GM12878 (cell line): ENCODE results near the gene CELSR1. TPM values are rescaled to one million over a fixed set of nuclear protein-coding genes. Genes with fewer than 3 reads are reported as not detected.

ENCODE experiments used
- ATAC-seq: fragments of 200-7000 bp; cut with Tn5 transposase; 3 replicates; pipeline ENCODE4 v1.9.1; 2020; ENCODE audit warnings: mild to moderate bottlenecking, moderate library complexity
- BruUV-seq: library from RNA; stranded (reverse); fragments of 400-500 nt; replicated peaks from 2 replicates; lab custom pipeline; 2021; lab: Mats Ljungman, UMichigan
- CTCF ChIA-PET: fragments of 300-600 bp; sonication (Branson Sonifier 250); formaldehyde crosslinking; extraction: SDS; loops from one replicate; lab custom pipeline; 2021; ENCODE audit warnings: inconsistent platforms; lab: Yijun Ruan, JAX
- POLR2A ChIA-PET: fragments of 350-600 bp; formaldehyde crosslinking; extraction: SDS; loops from one replicate; lab custom pipeline; 2021; ENCODE audit warnings: inconsistent platforms; lab: Charles Lee
- RAD21 ChIA-PET: fragments of 300-600 bp; sonication (Branson Sonifier 250); formaldehyde crosslinking; loops from one replicate; lab custom pipeline; 2023; ENCODE audit warnings: antibody characterized with exemption; ENCODE audit not compliant: unreplicated experiment; lab: Charles Lee
- SMC1A ChIA-PET: fragments of 300-600 bp; sonication (Branson Sonifier 250); formaldehyde crosslinking; loops from one replicate; lab custom pipeline; 2023; ENCODE audit not compliant: unreplicated experiment, uncharacterized antibody; lab: Charles Lee
- DNase-seq: peaks from one replicate; pipeline ENCODE4 v3.0.0-alpha.2; 2011; ENCODE audit warnings: low read depth, low spot score
- FAIRE-seq: peaks from 3 replicates; lab custom pipeline; 2011; peaks lifted over from hg19 to GRCh38; lab: Jason Lieb, UNC
- H2AFZ ChIP-seq: 2 replicates; pipeline ENCODE4 v1.6.0; 2011; ENCODE audit warnings: low read depth, low read length, control low read depth; ENCODE audit not compliant: control insufficient read depth
- H3K27ac ChIP-seq: 2 replicates; pipeline ENCODE4 v1.5.1; 2011; ENCODE audit warnings: control low read depth; ENCODE audit not compliant: control insufficient read depth, insufficient read depth
- H3K27me3 ChIP-seq, 2 experiments: replicated peaks in 1 of 2; 2 replicates each; pipeline versions ENCODE4 v1.6.0 to v1.6.1; 2011; ENCODE audit warnings: low read length in 1 of 2; ENCODE audit not compliant: control insufficient read depth in 2 of 2, insufficient read depth in 2 of 2
- H3K36me3 ChIP-seq, 2 experiments: 2 replicates each; pipeline ENCODE4 v1.5.1; 2011; ENCODE audit warnings: low read length in 1 of 2; ENCODE audit not compliant: control insufficient read depth in 2 of 2, insufficient read depth in 2 of 2
- H3K4me1 ChIP-seq: 2 replicates; pipeline ENCODE4 v1.6.1; 2011; ENCODE audit warnings: mild to moderate bottlenecking, low read length, moderate library complexity, mixed read lengths; ENCODE audit not compliant: control insufficient read depth, insufficient read depth
- H3K4me2 ChIP-seq: 2 replicates; pipeline ENCODE4 v1.6.0; 2011; ENCODE audit warnings: control low read depth; ENCODE audit not compliant: control insufficient read depth, insufficient read depth
- H3K4me3 ChIP-seq: fragments of 200-600 bp; sonication (generic); 2 replicates; pipeline ENCODE4 v1.5.1; 2016
- H3K79me2 ChIP-seq: 2 replicates; pipeline ENCODE4 v1.6.0; 2011; ENCODE audit warnings: low read length; ENCODE audit not compliant: control insufficient read depth, insufficient read depth
- H3K9ac ChIP-seq: 2 replicates; pipeline ENCODE4 v1.8.0; 2011; ENCODE audit warnings: low read length, control low read depth, mixed read lengths; ENCODE audit not compliant: control insufficient read depth, insufficient read depth
- H3K9me3 ChIP-seq: replicated peaks from 3 replicates; pipeline ENCODE4 v1.5.1; 2011; ENCODE audit warnings: mild to moderate bottlenecking, low read length; ENCODE audit not compliant: control insufficient read depth, insufficient read depth
- H4K20me1 ChIP-seq: 2 replicates; pipeline ENCODE4 v1.6.0; 2011; ENCODE audit not compliant: control insufficient read depth, insufficient read depth
- EGR1 ChIP-seq, 2 experiments: IDR thresholded peaks; 1 replicate in 1 of 2; 2 replicates in 1 of 2; pipeline ENCODE4 v1.6.1; 2011 to 2012; ENCODE audit warnings: low read depth in 2 of 2, low read length in 2 of 2, borderline replicate concordance in 1 of 2, mild to moderate bottlenecking in 1 of 2, moderate library complexity in 1 of 2
- GABPA ChIP-seq: IDR thresholded peaks from 2 replicates; pipeline ENCODE4 v1.6.1; 2014; ENCODE audit warnings: antibody characterized with exemption, low read depth, mild to moderate bottlenecking, inconsistent platforms
- MEF2A ChIP-seq: IDR thresholded peaks from 2 replicates; pipeline ENCODE4 v1.6.1; 2011; ENCODE audit warnings: low read depth, mild to moderate bottlenecking, low read length, moderate library complexity; ENCODE audit not compliant: insufficient read depth
- SMAD1 ChIP-seq: fragments of 450-650 bp; IDR thresholded peaks from 2 replicates; pipeline ENCODE4 v1.6.1; 2018; ENCODE audit warnings: mild to moderate bottlenecking, low read depth; ENCODE audit not compliant: partially characterized antibody
- WGBS: methylation state at CpG from one replicate; pipeline ENCODE4 v1.1.6; 2016; ENCODE audit warnings: low lambda C conversion rate; ENCODE audit not compliant: insufficient replicate concordance, insufficient coverage; ENCODE audit errors: missing lambda C conversion rate; 5-methylcytosine and 5-hydroxymethylcytosine counted together
- in situ Hi-C: fragments of 300-500 bp; cut with MboI; formaldehyde crosslinking; loops from 9 replicates; pipeline ENCODE4 v1.14.3; 2018; ENCODE audit warnings: mixed read lengths
- intact Hi-C: fragments of 100-400 bp; cut with micrococcal nuclease; formaldehyde crosslinking; loops from one replicate; pipeline ENCODE4 v1.14.2; 2022; ENCODE audit not compliant: unreplicated experiment
- polyA plus RNA-seq, 11 experiments: library from polyadenylated mRNA; depleted of rRNA in 4 of 11; unstranded in 6 of 11; stranded (reverse) in 5 of 11; fragments of >200 nt; fragmentation: Nextera tagmentation in 4 of 11; fragmentation: Illumina TruSeq in 1 of 11; extraction: Ambion mirVana in 4 of 11; extraction: Trizol in 1 of 11; gene quantifications; 1 replicate in 1 of 11; 2 replicates in 10 of 11; pipeline versions ENCODE4 v1.2.1 to v1.2.3, GENCODE V29; 2011 to 2016; ENCODE audit warnings: inconsistent platforms in 2 of 11, missing spikeins in 2 of 11, low read depth in 1 of 11
- total RNA-seq, 4 experiments: library from RNA; depleted of rRNA in 3 of 4; stranded (reverse); fragments of >200 nt in 3 of 4; fragmentation: Illumina TruSeq in 1 of 4; extraction: Trizol in 1 of 4; gene quantifications; 2 replicates each; pipeline versions ENCODE4 v1.2.1 to v1.2.3, GENCODE V29; 2013 to 2021
- TF ChIP-seq, protein P1 (sequence below): fragments of 450-650 bp; IDR thresholded peaks from 2 replicates; pipeline ENCODE4 v1.6.1; 2018; ENCODE audit warnings: borderline replicate concordance, mild to moderate bottlenecking; ENCODE audit not compliant: partially characterized antibody
- TF ChIP-seq, protein P2 (sequence below): fragments of 450-650 bp; IDR thresholded peaks from 2 replicates; pipeline ENCODE4 v1.6.1; 2016; ENCODE audit warnings: mild to moderate bottlenecking, moderate library complexity, borderline replicate concordance

Gene CELSR1
- total and polyA plus RNA-seq, 10 of the 15 experiments (the other 5 are each of a cell fraction or from before 2014, with no cell fraction given) = 0.05 to 1.7 (median 0.35) TPM; not detected in 2

DNA sequence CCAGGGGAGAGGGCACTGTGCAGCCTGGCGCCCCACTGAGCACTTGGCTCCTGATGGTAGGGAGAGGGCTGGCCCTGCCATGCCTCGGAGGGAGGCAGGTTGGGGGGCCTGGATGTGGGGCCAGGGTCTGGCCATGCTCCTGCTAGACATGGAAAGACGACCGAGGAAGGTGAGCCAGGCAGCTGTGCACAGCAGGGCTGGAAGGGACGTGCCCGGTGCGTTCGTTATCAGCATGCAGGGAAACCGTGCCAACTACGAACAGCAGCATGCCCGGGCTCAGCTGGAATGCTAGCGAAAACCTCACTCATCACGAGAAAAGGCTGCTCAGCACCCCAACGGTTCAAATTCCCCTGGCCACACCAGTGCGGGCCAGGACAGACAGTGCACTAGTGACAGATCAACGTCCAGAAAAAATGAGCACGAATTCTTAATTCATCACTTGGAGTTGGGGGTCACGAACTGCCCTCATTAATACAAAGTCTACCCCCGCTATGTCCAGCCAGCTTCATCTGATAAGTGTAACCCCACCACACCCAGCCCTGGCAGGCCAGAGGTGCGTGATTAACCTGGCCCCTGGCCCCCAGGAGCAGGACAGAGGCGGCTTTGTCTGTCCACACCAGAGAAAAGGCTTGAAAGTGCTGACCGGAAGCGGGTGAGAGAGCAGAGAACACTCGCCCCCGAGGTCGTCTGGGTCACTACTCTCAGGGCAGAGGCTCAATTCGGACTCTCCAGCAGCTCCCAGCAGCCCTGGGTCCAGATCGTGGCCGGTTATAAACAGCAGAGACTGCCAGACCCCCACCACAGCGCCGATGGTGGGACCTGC, 84.2 kb downstream of the CELSR1 start:
- Histone ChIP-seq H3K4me3 (no peak overlapping the region), H2AFZ (no peak overlapping the region), H3K36me3 (no peaks in the 10 kb centered on the region), H4K20me1 (no peaks in the 10 kb centered on the region), H3K4me1 (no peaks in the 10 kb centered on the region), H3K9me3 (no peaks in the 10 kb centered on the region), H3K79me2 (no peaks in the 10 kb centered on the region), H3K27me3 (no peaks in the 10 kb centered on the region; a peak in 2 of 4 replicates), H3K9ac (no peak overlapping the region), H3K4me2 (no peak overlapping the region), H3K27ac (no peak overlapping the region)
- SMC1A ChIA-PET = no interaction called here
- DNase-seq = no peak
- FAIRE-seq = no peak
- CTCF ChIA-PET = no interaction called here
- intact Hi-C loops = no loop called here
- TF ChIP-seq, protein P1, sequence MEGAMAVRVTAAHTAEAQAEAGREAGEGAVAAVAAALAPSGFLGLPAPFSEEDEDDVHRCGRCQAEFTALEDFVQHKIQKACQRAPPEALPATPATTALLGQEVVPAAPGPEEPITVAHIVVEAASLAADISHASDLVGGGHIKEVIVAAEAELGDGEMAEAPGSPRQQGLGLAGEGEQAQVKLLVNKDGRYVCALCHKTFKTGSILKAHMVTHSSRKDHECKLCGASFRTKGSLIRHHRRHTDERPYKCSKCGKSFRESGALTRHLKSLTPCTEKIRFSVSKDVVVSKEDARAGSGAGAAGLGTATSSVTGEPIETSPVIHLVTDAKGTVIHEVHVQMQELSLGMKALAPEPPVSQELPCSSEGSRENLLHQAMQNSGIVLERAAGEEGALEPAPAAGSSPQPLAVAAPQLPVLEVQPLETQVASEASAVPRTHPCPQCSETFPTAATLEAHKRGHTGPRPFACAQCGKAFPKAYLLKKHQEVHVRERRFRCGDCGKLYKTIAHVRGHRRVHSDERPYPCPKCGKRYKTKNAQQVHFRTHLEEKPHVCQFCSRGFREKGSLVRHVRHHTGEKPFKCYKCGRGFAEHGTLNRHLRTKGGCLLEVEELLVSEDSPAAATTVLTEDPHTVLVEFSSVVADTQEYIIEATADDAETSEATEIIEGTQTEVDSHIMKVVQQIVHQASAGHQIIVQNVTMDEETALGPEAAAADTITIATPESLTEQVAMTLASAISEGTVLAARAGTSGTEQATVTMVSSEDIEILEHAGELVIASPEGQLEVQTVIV = no peak
- TF ChIP-seq MEF2A (no peak), EGR1 (IDR thresholded peaks at IDR 0.05; ENCODE audit: borderline replicate concordance in 1 of 2, low read depth in 2 of 2, low read length in 2 of 2) (no peak), SMAD1 (no peak), GABPA (no peak)
- TF ChIP-seq, protein P2, sequence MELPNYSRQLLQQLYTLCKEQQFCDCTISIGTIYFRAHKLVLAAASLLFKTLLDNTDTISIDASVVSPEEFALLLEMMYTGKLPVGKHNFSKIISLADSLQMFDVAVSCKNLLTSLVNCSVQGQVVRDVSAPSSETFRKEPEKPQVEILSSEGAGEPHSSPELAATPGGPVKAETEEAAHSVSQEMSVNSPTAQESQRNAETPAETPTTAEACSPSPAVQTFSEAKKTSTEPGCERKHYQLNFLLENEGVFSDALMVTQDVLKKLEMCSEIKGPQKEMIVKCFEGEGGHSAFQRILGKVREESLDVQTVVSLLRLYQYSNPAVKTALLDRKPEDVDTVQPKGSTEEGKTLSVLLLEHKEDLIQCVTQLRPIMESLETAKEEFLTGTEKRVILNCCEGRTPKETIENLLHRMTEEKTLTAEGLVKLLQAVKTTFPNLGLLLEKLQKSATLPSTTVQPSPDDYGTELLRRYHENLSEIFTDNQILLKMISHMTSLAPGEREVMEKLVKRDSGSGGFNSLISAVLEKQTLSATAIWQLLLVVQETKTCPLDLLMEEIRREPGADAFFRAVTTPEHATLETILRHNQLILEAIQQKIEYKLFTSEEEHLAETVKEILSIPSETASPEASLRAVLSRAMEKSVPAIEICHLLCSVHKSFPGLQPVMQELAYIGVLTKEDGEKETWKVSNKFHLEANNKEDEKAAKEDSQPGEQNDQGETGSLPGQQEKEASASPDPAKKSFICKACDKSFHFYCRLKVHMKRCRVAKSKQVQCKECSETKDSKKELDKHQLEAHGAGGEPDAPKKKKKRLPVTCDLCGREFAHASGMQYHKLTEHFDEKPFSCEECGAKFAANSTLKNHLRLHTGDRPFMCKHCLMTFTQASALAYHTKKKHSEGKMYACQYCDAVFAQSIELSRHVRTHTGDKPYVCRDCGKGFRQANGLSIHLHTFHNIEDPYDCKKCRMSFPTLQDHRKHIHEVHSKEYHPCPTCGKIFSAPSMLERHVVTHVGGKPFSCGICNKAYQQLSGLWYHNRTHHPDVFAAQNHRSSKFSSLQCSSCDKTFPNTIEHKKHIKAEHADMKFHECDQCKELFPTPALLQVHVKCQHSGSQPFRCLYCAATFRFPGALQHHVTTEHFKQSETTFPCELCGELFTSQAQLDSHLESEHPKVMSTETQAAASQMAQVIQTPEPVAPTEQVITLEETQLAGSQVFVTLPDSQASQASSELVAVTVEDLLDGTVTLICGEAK = no peak
- 44% methylated on average over 27 of the region's 31 CpGs for WGBS
- in situ Hi-C loops = no loop called here
- POLR2A ChIA-PET = no interaction called here
- no TSS peak for BruUV-seq
- RAD21 ChIA-PET = no interaction called here
- no peak for ATAC-seq
